B cell (primary cell): ENCODE measurements around the gene RPAP2.

Experiments used
- CTCF ChIP-seq: fragments of 200-600 bp; IDR thresholded peaks from one replicate; pipeline ENCODE4 v1.8.0; 2022; ENCODE audit warnings: antibody characterized with exemption, mild to moderate bottlenecking
- EZH2 ChIP-seq: IDR thresholded peaks from 2 replicates; pipeline ENCODE4 v1.6.1; 2012; ENCODE audit warnings: borderline replicate concordance, low read depth, mild to moderate bottlenecking, moderate library complexity, low read length; ENCODE audit not compliant: insufficient read depth, poor library complexity, severe bottlenecking

DNA sequence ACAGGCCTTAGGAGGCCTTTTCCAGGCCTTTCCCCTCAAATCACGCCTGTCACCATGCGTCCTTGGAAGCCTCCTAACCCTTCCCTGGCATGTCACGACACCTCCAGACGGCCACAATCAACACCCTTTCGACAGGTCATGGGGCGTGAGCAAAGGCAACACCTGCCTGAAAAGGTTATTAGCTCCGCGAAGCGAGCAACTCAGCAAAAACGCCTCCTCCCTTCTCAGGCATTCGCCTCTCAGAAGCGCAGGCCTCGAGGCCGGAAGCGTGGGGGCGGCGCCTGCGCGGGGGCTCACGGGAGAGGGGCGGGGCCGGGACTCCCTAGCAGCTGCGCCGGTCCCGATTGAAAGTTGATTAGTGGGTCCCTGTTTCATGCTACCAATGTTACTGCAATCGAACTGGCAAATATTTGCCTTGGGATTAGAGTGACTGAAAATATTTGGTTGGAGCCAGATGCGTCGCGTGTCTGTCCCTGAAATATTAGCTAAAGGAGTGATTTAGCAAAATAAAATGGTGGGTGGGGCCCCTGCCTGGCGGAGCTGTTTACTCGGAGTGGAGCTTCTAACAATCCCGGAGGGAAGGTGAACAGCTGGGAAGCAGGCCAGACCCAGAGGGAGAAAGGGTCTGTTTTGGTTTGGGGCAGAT lies 143.0 kb downstream of the RPAP2 start:
- TF ChIP-seq CTCF (no peak), EZH2 (no peak)
